ENCODE measurements around the gene SDSL.
A peak's percentile ranks its signal among the peaks of the same experiment; 100 is the strongest.

SDSL gene

GRCh38 chr12:113445544-113446171 lies 23.5 kb downstream of the SDSL start:
- DNase-seq (ENCODE audit: low spot score) = no peak

- no peak for DNase-seq (ENCODE audit: low spot score)
Measured at GRCh38 chr12:113448873-113449272, 26.7 kb downstream of the SDSL start.

DNA sequence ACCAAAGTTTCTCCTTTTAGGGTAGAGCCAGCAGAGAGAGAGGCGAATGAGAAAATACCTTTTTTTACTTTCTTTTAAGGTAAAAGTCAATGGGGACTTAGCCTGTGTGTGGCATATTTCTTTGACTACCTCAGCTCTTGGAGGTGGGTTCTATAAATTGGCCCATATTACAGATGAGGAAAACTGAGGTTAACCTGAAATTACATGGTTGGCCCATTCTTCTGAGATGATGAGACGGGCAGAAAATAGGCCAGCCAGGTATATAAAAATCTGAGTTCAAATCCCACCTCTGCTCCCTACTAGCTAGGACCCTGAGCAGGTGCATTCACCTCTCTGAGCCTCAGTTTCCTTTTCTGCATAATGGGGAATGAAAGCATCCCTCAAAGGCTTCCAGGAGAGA lies 27.1 kb downstream of the SDSL start:
- DNase-seq (ENCODE audit: low spot score) = no peak

DNA sequence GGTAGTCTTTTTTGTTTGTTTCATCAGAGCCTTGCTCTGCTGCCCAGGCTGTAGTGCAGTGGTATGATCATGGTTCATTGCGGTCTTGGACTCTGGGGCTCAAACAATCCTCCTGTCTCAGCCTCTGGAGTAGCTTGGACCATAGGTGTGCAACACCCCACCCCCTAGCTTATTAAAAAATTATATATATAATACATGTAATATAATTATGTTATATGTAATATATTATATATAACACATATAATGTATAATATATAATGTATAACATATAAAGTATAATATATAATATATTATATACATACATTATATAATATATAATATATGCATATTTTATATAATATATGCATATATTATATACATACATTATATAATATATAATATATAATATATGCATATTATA lies 27.7 kb downstream of the SDSL start:
- DNase-seq (ENCODE audit: low spot score) = no peak

DNA sequence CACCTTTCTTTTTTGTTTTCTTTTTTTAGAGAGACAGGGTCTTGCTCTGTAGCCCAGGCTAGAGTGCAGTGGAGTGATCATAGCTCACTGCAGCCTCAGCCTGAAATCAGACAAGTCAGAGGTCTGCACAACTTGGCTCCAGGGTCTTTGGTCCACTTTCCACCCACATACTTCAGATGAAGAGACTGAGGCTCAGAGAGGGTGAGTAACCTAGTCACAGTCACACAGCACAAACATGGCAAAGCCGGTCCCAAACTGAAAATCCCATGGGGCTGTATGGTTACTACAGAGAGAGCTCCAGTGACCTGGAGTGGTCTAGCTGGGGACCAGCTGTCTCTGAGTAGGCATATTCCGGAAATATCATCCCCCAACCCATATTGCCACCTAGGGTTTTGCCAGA lies 30.3 kb downstream of the SDSL start:
- DNase-seq (ENCODE audit: low spot score) = no peak

GRCh38 chr12:113453330-113453729 lies 31.1 kb downstream of the SDSL start:
- no peak for DNase-seq (ENCODE audit: low spot score)

DNA sequence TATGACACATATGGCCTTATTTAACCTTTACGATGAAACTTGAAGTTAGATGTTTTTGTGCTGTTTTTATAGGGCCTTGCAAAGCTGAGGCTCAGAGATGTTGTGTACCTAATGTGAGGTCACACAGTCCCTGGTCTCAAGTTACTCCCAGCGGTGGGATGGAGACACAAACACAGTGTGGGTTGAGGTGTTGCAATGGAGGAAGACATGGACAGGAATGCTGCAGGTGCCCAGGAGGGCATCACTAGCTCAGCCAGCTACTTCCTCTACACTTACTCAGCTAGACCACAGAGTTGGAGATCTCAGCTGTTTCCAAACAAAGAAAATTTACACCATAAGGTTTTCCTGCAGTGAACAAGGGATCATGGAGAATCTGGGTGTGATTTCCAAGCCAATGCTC lies 34.0 kb downstream of the SDSL start:
- DNase-seq (ENCODE audit: low spot score) = no peak

DNA sequence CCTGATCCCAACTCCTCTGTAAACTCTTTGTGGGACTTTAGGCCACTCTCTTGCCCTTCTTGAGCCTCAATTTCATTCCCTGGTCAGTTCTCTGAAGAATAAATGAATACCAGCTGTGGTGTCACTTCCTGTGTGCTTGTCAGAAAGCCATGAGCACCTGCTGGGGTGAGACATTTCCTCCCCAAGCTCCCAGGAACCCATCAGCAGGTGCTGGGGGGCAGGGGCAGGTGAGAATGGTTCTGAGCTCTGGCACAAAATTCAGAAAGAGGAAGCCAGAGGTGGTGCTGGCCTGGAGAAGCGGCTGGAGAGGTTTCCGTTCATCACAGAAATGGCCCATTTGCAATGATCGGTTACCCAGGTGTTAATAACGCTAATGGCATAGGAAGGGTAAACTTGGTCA lies 34.6 kb downstream of the SDSL start:
- DNase-seq (ENCODE audit: low spot score) = no peak

GRCh38 chr12:113457185-113457584 lies 35.0 kb downstream of the SDSL start:
- no peak for DNase-seq (ENCODE audit: low spot score)

- no peak for DNase-seq (ENCODE audit: low spot score)
Measured at GRCh38 chr12:113457710-113458109, 35.5 kb downstream of the SDSL start.

DNA sequence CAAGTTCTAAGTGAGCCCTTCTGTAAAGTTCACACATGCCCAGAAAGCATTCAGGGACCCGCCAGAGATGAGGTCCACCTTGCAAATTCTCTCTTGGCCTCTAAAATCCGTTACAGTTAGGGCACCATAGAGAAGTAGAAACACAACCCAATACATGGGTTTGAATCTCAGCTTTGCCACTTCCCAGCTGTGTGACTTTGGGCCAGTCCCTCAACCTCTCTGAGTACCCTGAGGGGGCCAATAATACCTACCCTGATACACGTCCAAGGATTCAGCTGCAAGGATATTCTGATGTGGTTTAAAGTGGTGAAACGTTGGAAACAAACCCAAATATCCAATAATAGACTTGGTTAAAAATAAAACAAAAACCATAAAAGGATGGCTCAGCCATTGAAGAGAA lies 37.8 kb downstream of the SDSL start:
- no peak for DNase-seq (ENCODE audit: low spot score)

DNA sequence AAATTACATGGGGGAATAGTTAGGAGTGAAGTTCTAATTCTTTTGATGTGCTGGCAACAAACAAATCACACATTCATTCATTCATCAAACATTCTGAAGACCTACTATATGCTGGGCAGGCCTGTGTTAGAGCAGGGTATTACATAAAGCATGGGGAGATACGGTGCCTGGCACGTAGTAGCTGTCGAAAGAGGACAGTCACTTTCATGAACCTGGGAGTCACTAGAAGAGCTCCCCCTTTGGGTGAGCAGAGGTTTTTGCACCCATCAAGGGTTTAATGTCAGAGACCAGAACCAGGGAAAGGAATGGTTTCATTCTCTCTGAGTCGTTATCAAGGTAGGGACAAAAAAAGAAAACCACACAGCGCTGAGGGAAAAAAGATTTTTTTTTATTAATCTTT lies 39.5 kb downstream of the SDSL start:
- DNase-seq (ENCODE audit: low spot score) = peak; percentile 39

DNA sequence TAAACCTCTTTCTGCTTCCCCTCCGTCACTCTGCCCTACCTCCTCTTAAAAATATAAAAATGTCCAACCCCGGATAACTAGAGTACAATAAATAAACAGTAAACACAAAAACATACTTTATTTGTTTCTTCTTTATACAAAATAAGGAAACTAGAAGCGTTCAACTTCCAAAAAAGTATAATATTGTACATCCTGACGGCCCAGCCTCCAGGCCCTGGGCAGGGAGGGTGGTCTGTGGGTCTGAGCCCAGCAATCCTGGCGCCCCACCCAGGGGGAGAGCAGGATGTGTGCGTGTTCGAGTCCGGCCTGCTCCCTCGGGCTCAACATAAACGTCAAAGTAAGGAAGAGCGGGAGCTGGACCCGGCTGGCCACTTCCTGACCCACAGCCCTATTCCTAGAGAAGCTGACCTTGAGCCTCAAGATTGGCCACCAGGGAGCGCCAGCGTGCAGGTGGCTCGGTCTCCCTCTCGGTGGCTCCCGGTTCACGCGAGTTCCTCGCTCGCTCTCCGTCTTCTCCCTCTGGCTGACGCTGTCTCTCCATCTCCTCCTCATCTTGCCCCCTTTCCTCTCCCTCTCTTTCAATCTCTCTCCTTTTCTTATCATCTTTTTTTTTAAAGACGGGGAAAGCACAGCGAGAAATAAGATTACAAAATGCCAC lies 40.1 kb downstream of the SDSL start:
- peak; percentile 76 for DNase-seq (ENCODE audit: low spot score)

- no peak for DNase-seq (ENCODE audit: low spot score)
Measured at GRCh38 chr12:113462998-113463745, 41.0 kb downstream of the SDSL start.

DNA sequence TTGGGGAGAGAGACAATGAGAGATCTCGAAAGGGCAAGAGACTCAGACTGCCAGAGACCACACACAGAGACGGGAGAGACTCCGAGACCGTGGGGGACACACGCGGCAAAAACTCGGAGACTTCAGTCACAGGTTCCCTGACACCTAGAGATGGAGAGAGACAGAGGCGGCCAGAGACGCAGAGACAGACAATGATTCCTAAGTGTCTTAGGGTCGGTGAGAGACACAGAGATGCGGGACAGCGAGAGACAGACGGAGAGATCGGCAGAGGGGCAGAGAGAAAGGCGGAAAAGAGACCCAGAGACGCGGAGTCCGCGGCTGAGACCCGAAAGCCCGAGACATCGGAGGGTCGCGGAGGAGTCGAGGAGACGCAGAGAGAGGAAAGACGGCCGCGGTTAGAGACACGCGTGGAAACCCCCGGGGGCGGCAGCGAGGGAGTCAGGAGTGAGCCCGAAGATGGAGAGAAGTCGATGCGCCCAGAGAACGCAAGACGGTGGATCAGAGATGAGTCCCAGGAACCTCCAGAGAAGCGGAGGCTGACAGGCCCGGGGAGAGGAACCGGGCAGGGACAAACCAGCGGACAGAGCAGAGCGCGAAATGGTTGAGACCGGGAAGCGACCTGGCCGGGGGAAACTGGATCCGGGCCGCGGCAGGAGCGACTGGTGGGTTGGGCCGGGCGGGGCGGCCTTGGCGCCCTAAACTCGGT lies 41.7 kb downstream of the SDSL start:
- DNase-seq (ENCODE audit: low spot score) = no peak

- DNase-seq (ENCODE audit: low spot score) = no peak
Measured at GRCh38 chr12:113464452-113464775, 42.2 kb downstream of the SDSL start.

GRCh38 chr12:113464852-113465719 lies 42.9 kb downstream of the SDSL start:
- DNase-seq (ENCODE audit: low spot score) = no peak

GRCh38 chr12:113465808-113466453 lies 43.8 kb downstream of the SDSL start:
- DNase-seq (ENCODE audit: low spot score) = no peak

DNA sequence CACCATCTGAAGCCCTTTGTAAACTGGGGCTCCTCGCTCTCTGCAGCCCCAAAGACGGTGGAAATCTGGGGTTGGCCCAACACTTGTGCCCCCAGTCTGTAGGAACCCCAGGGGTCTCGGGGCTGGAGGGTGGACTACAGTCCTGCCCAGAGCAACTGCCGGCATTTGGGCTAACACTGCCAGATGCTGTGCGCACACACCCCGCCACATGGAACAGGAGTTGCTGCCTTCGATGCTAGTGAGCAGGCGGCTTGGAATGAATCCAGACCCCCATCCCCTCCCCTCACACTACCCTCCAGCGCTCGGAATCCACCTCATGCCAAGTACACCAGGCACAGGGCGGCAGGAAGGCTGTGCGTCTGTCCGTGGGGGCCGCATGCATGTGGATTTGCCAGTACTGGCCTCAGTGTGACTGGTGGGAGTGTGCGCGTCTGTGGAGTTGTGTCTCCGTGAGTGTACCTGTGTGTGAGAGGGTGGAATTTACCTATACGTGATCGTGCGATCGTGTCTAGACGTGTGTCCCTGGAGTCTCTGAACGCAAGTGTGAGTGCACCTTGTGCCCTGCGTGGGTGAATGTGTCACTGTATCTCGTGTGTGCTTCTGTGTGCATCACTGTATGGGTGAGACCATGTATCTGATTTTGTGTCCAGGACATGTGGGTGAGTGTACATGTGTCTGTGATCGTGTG lies 44.4 kb downstream of the SDSL start:
- no peak for DNase-seq (ENCODE audit: low spot score)

GRCh38 chr12:113467142-113467501 lies 44.9 kb downstream of the SDSL start:
- no peak for DNase-seq (ENCODE audit: low spot score)
